ENCODE data around the gene ENTHD1.

ENTHD1 gene

GRCh38 chr22:39910876-39911613 lies 17.5 kb upstream of the ENTHD1 start:
- no peak for DNase-seq (ENCODE audit: low spot score)
- no peak for TF ChIP-seq CTCF (IDR thresholded peaks at IDR 0.05; ENCODE audit: extremely low read depth, insufficient read depth, missing control alignments)
- in situ Hi-C loops (cut with MboI; ENCODE audit: low pct_unique_long_range_greater_than_20kb, low sequenced_read_pairs, unreplicated experiment) = no loop called here

- in situ Hi-C loops (cut with MboI; ENCODE audit: low pct_unique_long_range_greater_than_20kb, low sequenced_read_pairs, unreplicated experiment) = no loop called here
- DNase-seq (ENCODE audit: low spot score) = no peak
- no peak for TF ChIP-seq CTCF (IDR thresholded peaks at IDR 0.05; ENCODE audit: extremely low read depth, insufficient read depth, missing control alignments)
Measured at GRCh38 chr22:39908737-39909136, 15.2 kb upstream of the ENTHD1 start.

- no peak for DNase-seq (ENCODE audit: low spot score)
- no peak for TF ChIP-seq CTCF (IDR thresholded peaks at IDR 0.05; ENCODE audit: extremely low read depth, insufficient read depth, missing control alignments)
- in situ Hi-C loops (cut with MboI; ENCODE audit: low pct_unique_long_range_greater_than_20kb, low sequenced_read_pairs, unreplicated experiment) = no loop called here
Measured at GRCh38 chr22:39908136-39908535, 14.6 kb upstream of the ENTHD1 start.

- DNase-seq (ENCODE audit: low spot score) = no peak
- no peak for TF ChIP-seq CTCF (IDR thresholded peaks at IDR 0.05; ENCODE audit: extremely low read depth, insufficient read depth, missing control alignments)
- in situ Hi-C loops (cut with MboI; ENCODE audit: low pct_unique_long_range_greater_than_20kb, low sequenced_read_pairs, unreplicated experiment) = no loop called here
Measured at GRCh38 chr22:39907605-39908097, 14.1 kb upstream of the ENTHD1 start.

GRCh38 chr22:39907047-39907446 lies 13.5 kb upstream of the ENTHD1 start:
- DNase-seq (ENCODE audit: low spot score) = no peak
- no peak for TF ChIP-seq CTCF (IDR thresholded peaks at IDR 0.05; ENCODE audit: extremely low read depth, insufficient read depth, missing control alignments)
- in situ Hi-C loops (cut with MboI; ENCODE audit: low pct_unique_long_range_greater_than_20kb, low sequenced_read_pairs, unreplicated experiment) = no loop called here

- in situ Hi-C loops (cut with MboI; ENCODE audit: low pct_unique_long_range_greater_than_20kb, low sequenced_read_pairs, unreplicated experiment) = no loop called here
- no peak for DNase-seq (ENCODE audit: low spot score)
Measured at GRCh38 chr22:39906207-39906606, 12.6 kb upstream of the ENTHD1 start.

More at GRCh38 chr22:39906207-39906606, 12.6 kb upstream of the ENTHD1 start:
- no peak for TF ChIP-seq CTCF (IDR thresholded peaks at IDR 0.05; ENCODE audit: extremely low read depth, insufficient read depth, missing control alignments)
